Right lobe of liver (tissue), 6 donors: Measurements from ENCODE around the gene TPGS1. TPM values are rescaled to one million over a fixed set of nuclear protein-coding genes. Genes with fewer than 3 reads are reported as not detected.

Experiments
- ATAC-seq, 4 donors: fragments of 200-7000 bp; cut with Tn5 transposase; one replicate each; pipeline ENCODE4 v1.9.1; 2020; ENCODE audit warnings: mild to moderate bottlenecking in 4 of 4, moderate library complexity in 4 of 4
- DNase-seq, 3 donors: peaks; one replicate each; pipeline ENCODE4 v3.0.0-alpha.2; 2020
- H3K27ac ChIP-seq, 3 donors: fragments of 200-600 bp; one replicate each; pipeline ENCODE4 v1.8.0; 2022
- H3K27me3 ChIP-seq, 2 donors: fragments of 200-600 bp; one replicate each; pipeline ENCODE4 v1.8.0; 2022
- H3K36me3 ChIP-seq, 4 donors: fragments of 200-600 bp; sonication (generic) in 1 of 4; one replicate each; pipeline versions ENCODE4 v1.5.1 to v1.8.0; 2017 to 2022; ENCODE audit warnings: control low read depth in 1 of 4
- H3K4me1 ChIP-seq, 4 donors: fragments of 200-600 bp; sonication (generic) in 1 of 4; one replicate each; pipeline versions ENCODE4 v1.5.1 to v1.8.0; 2017 to 2022; ENCODE audit warnings: control low read depth in 1 of 4
- H3K4me3 ChIP-seq, 3 donors: fragments of 200-600 bp; one replicate each; pipeline ENCODE4 v1.8.0; 2022
- H3K9me3 ChIP-seq, 4 donors: fragments of 200-600 bp; sonication (generic) in 1 of 4; one replicate each; pipeline versions ENCODE4 v1.5.1 to v1.8.0; 2017 to 2022; ENCODE audit warnings: control low read depth in 1 of 4
- POLR2A ChIP-seq: fragments of 450-650 bp; IDR thresholded peaks from one replicate; pipeline ENCODE4 v1.6.1; 2017; ENCODE audit warnings: antibody characterized with exemption, mild to moderate bottlenecking
- WGBS: methylation state at CpG from one replicate; pipeline ENCODE4 v1.1.6; 2018; ENCODE audit warnings: low coverage, low lambda C conversion rate; ENCODE audit not compliant: insufficient coverage; ENCODE audit errors: missing lambda C conversion rate; 5-methylcytosine and 5-hydroxymethylcytosine counted together
- intact Hi-C, 2 donors: fragments of 100-400 bp; cut with DNase I; formaldehyde crosslinking; loops; one replicate each; pipeline versions ENCODE4 v1.11.2 to v1.14.1; 2022
- total RNA-seq, 6 experiments: library from RNA; depleted of rRNA in 2 of 6; stranded (reverse); fragments of >200 nt in 2 of 6; fragmentation: NEBNext Ultra II Directional in 3 of 6; extraction: Animal tissue kit (Norgen Biotek cat#: 25700) in 3 of 6; gene quantifications; one replicate each; pipeline versions ENCODE4 v1.1.0 to v1.2.4, GENCODE V29; 2016 to 2023
- TF ChIP-seq, protein P1 (sequence below), 4 donors: fragments of 200-600 bp in 3 of 4; fragments of 450-650 bp in 1 of 4; IDR thresholded peaks; one replicate each; pipeline versions ENCODE4 v1.5.1 to v1.8.0; 2016 to 2022; ENCODE audit warnings: antibody characterized with exemption in 4 of 4, mild to moderate bottlenecking in 2 of 4
- donor health status: DM: no; HTN: yes; CAD: no.
- donor health status: DM: no; HTN: no; CAD: no.
- donor health status: DM: no; HTN: no; CAD: no.
- donor health status: DM: no; HTN: yes; CAD: no.
- donor health status: DM: no; HTN: yes; CAD: no.

The TPGS1 gene
- total RNA-seq, 6 experiments from 2014 or later: 8.2 to 42.2 (median 10.3) TPM

DNA sequence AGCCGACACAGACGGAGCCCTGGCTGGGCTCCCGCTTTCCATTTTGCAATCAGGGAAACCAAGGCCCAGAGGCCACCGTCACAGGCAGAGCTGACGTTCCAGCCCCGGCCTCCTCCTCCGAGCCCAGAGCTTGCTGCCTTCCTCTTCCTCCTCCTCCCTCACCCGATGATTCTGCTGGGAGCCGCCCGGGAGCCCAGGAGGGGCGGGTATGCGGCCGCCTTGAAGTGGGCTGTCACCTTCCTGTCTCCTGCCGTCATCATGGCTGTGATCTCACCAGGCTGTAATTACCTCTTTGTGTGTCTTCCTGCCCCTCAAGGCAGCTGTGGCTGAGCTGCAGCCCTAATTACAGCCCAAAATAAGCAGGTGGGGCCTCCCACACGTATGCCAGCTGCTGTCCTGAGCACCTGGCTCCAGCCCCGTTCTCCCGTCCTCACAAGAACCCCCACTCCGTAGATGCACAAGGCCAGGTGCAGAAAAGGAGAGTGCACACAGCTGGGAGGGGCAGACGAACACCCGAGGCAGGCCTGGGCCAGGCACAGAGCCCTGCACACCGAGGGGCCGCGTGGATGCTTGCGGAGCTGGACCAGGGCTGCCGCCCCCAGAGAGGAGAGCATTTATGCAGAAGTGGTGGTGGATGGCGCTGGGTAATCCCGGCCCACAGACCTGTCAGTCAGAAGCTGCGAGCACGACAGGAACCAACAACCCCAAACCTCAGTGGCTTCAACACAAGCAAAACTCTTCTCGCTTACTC, 4.0 kb downstream of the TPGS1 start:
- Histone ChIP-seq H3K4me1 (peaks cover 0 to 8% (median 3%) of the 10 kb centered on the region in 4 donors), H3K4me3 (no peak overlapping the region), H3K27ac (peak overlapping the region in 1 of 3 donors; percentile 4), H3K27me3 (no peaks in the 10 kb centered on the region), H3K9me3 (no peaks in the 10 kb centered on the region), H3K36me3 (no peaks in the 10 kb centered on the region)
- intact Hi-C loops: no loop called here
- no peak for DNase-seq
- TF ChIP-seq POLR2A: no peak
- TF ChIP-seq, protein P1, sequence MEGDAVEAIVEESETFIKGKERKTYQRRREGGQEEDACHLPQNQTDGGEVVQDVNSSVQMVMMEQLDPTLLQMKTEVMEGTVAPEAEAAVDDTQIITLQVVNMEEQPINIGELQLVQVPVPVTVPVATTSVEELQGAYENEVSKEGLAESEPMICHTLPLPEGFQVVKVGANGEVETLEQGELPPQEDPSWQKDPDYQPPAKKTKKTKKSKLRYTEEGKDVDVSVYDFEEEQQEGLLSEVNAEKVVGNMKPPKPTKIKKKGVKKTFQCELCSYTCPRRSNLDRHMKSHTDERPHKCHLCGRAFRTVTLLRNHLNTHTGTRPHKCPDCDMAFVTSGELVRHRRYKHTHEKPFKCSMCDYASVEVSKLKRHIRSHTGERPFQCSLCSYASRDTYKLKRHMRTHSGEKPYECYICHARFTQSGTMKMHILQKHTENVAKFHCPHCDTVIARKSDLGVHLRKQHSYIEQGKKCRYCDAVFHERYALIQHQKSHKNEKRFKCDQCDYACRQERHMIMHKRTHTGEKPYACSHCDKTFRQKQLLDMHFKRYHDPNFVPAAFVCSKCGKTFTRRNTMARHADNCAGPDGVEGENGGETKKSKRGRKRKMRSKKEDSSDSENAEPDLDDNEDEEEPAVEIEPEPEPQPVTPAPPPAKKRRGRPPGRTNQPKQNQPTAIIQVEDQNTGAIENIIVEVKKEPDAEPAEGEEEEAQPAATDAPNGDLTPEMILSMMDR (IDR thresholded peaks at IDR 0.05): no peak
- 62% methylated on average over 12 of the region's 30 CpGs for WGBS
- no peak for ATAC-seq

DNA sequence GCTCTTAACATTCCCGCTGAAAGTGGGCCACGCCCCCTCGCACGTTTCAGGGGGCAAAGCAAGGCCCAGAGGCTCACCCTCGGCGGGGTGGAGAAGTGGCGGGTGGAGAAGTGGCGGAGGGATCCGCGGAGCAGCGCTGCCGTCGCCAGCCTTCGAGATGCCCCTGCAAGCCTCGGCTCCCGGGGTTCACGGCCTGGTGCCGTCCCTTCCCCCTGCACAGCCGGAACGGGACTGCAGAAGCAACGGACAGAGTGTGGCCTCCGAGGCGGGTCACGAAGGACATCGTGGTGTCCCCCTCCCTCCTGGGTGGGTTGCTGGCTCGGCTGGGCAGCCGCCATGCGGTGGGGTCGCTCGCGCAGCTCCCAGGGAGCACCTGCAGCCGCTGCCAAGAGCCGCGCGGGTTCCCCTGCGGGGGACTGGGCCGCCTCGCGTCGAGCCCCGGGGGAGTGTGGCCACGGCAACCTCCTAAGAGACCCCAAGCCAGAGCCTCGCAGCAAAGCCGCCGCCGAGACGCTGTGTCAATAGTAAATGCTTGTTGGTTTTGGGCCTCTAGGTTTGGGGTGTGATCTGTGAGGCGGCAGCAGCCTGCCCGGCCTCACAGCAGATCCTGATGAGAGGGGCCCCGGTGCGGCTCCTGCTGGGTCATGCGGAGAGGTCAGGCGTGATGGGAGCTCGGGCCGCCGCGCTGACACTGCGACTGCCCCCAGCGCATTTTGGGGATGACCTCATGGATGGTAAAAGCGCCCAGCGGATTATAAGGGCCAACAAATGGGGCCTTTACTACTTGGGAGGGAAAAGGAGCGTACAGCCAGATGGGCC, 5.5 kb downstream of the TPGS1 start:
- Histone ChIP-seq H3K27ac (no peak overlapping the region), H3K27me3 (no peaks in the 10 kb centered on the region), H3K4me3 (no peak overlapping the region), H3K36me3 (no peaks in the 10 kb centered on the region), H3K9me3 (no peaks in the 10 kb centered on the region), H3K4me1 (peaks cover 0 to 6% (median 3%) of the 10 kb centered on the region in 4 donors)
- no peak for DNase-seq
- WGBS: 49% methylated on average over 31 of the region's 62 CpGs
- intact Hi-C loops: no loop called here
- no peak for ATAC-seq
- TF ChIP-seq POLR2A: no peak
- TF ChIP-seq, protein P1 (IDR thresholded peaks at IDR 0.05): no peak

DNA sequence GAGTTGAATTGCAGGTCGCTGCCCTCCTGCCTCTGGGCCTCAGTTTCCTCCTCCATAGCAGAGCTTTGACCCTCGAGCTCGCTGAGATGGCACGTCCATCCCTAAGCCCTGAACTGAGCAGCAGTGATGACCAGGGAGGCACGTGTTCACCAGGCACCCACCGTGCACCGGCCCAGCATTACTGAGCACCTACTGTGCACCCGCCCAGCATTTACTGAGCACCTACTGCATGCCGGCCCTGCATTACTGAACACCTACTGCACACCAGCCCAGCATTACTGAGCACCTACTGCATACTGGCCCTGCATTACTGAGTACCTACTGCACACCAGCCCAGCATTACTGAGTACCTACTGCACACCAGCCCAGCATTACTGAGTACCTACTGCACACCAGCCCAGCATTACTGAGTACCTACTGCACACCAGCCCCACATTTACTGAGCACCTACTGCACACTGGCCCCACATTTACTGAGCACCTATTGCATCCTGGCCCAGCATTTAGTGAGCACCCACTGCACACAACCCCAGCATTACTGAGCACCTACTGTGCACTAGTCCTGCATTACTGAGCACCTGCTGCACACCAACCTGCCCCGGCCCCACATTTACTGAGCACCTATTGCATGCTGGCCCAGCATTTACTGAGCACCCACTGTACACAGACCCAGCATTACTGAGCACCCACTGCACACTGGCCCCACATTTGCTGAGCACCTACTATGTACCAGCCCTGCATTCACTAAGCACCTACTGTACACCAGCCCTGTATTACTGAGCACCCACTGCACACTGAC, 6.3 kb downstream of the TPGS1 start:
- H3K4me1 ChIP-seq: no peaks in the 10 kb centered on the region
- no peaks in the 10 kb centered on the region for H3K9me3 ChIP-seq
- TF ChIP-seq, protein P1 (IDR thresholded peaks at IDR 0.05): no peak
- no peak for TF ChIP-seq POLR2A
- intact Hi-C loops: no loop called here
- no peaks in the 10 kb centered on the region for H3K36me3 ChIP-seq
- WGBS: 86% methylated on average over 1 of the region's 10 CpGs
- H3K27ac ChIP-seq: no peak overlapping the region
- H3K4me3 ChIP-seq: no peak overlapping the region
- ATAC-seq (no peak), DNase-seq (no peak)
- H3K27me3 ChIP-seq: no peaks in the 10 kb centered on the region

GRCh38 chr19:514166-514663, 6.9 kb downstream of the TPGS1 start:
- Histone ChIP-seq H3K27me3 (no peaks in the 10 kb centered on the region), H3K27ac (no peak overlapping the region)
- intact Hi-C loops: no loop called here

More at GRCh38 chr19:514166-514663, 6.9 kb downstream of the TPGS1 start:
- no peaks in the 10 kb centered on the region for H3K4me1 ChIP-seq
- no peak for DNase-seq
- H3K4me3 ChIP-seq: no peak overlapping the region
- H3K9me3 ChIP-seq: no peaks in the 10 kb centered on the region
- WGBS: 96% methylated on average over 7 of the region's 9 CpGs
- no peak for TF ChIP-seq POLR2A
- TF ChIP-seq, protein P1 (IDR thresholded peaks at IDR 0.05): no peak
- no peaks in the 10 kb centered on the region for H3K36me3 ChIP-seq
- no peak for ATAC-seq
